HepG2 (cell line): ENCODE data around the gene LAPTM4A. TPM values are rescaled to one million over a fixed set of nuclear protein-coding genes. Genes with fewer than 3 reads are reported as not detected.

Experiments
- FOXA1 ChIP-seq, 2 experiments: fragments of 450-650 bp in 1 of 2; sonication (generic) in 1 of 2; formaldehyde crosslinking in 1 of 2; IDR thresholded peaks; 2 replicates each; pipeline versions ENCODE4 v1.4.0 to v1.6.1; 2016 to 2020; ENCODE audit warnings: missing genetic modification reagents in 1 of 2
- FOXA3 ChIP-seq: IDR thresholded peaks from 2 replicates; pipeline ENCODE4 v1.6.1; 2016; ENCODE audit warnings: missing genetic modification reagents, missing compliant biosample characterization
- GLI4 ChIP-seq: sonication (generic); formaldehyde crosslinking; IDR thresholded peaks from 2 replicates; pipeline ENCODE4 v1.5.1; 2020; ENCODE audit warnings: missing genetic modification reagents, mild to moderate bottlenecking, moderate library complexity, borderline replicate concordance
- HDAC2 ChIP-seq: sonication (generic); formaldehyde crosslinking; IDR thresholded peaks from 2 replicates; pipeline ENCODE4 v1.4.0; 2020; ENCODE audit warnings: missing genetic modification reagents
- HHEX ChIP-seq: IDR thresholded peaks from 2 replicates; pipeline ENCODE4 v1.6.1; 2016; ENCODE audit warnings: control low read depth
- RFXANK ChIP-seq: IDR thresholded peaks from 2 replicates; pipeline ENCODE4 v1.6.1; 2016
- SRSF4 ChIP-seq: fragments of 200-400 bp; formaldehyde crosslinking; IDR thresholded peaks from one replicate; pipeline ENCODE4 v1.6.1; 2018; ENCODE audit warnings: mild to moderate bottlenecking, low read depth, low read length, moderate library complexity; ENCODE audit not compliant: poor library complexity, severe bottlenecking
- UBTF ChIP-seq: sonication (generic); formaldehyde crosslinking; IDR thresholded peaks from 2 replicates; pipeline ENCODE4 v1.4.0; 2020; ENCODE audit warnings: mild to moderate bottlenecking, missing genetic modification reagents
- ZBTB46 ChIP-seq: sonication (generic); formaldehyde crosslinking; IDR thresholded peaks from 2 replicates; pipeline ENCODE4 v1.4.0; 2020; ENCODE audit warnings: mild to moderate bottlenecking, missing genetic modification reagents, borderline replicate concordance
- ZFP36L1 ChIP-seq: sonication (generic); formaldehyde crosslinking; IDR thresholded peaks from 2 replicates; pipeline ENCODE4 v1.8.0; 2022; ENCODE audit warnings: mild to moderate bottlenecking, missing genetic modification reagents, moderate library complexity
- ZFP62 ChIP-seq: sonication (generic); formaldehyde crosslinking; IDR thresholded peaks from 2 replicates; pipeline ENCODE4 v1.4.0; 2020; ENCODE audit warnings: missing genetic modification reagents
- ZNF10 ChIP-seq: sonication (generic); formaldehyde crosslinking; IDR thresholded peaks from 2 replicates; pipeline ENCODE4 v1.4.0; 2020; ENCODE audit warnings: mild to moderate bottlenecking, low read depth, missing genetic modification reagents, borderline replicate concordance
- ZNF430 ChIP-seq: sonication (generic); formaldehyde crosslinking; IDR thresholded peaks from 2 replicates; pipeline ENCODE4 v1.9.0; 2021; ENCODE audit warnings: mild to moderate bottlenecking, missing genetic modification reagents
- ZNF768 ChIP-seq: sonication (generic); formaldehyde crosslinking; IDR thresholded peaks from 2 replicates; pipeline ENCODE4 v1.4.0; 2020; ENCODE audit warnings: missing genetic modification reagents
- polyA plus RNA-seq, 8 experiments: library from polyadenylated mRNA; depleted of rRNA in 3 of 8; stranded (reverse) in 7 of 8; unstranded in 1 of 8; fragments of >200 nt; fragmentation: Illumina TruSeq in 4 of 8; extraction: Trizol in 4 of 8; gene quantifications; 2 replicates each; pipeline versions ENCODE4 v1.2.1 to v1.2.3, GENCODE V29; 2011 to 2016; ENCODE audit warnings: low read depth in 4 of 8, missing spikeins in 1 of 8, mixed read lengths in 1 of 8; ENCODE audit not compliant: insufficient read depth in 1 of 8
- total RNA-seq, 5 experiments: library from RNA; depleted of rRNA; stranded (reverse); fragments of >200 nt; fragmentation: Illumina TruSeq; extraction: Trizol; gene quantifications; 2 replicates each; pipeline ENCODE4 v1.2.3, GENCODE V29; 2016; ENCODE audit warnings: low read depth in 1 of 5
- TF ChIP-seq, protein P1 (sequence below): sonication (generic); formaldehyde crosslinking; IDR thresholded peaks from 2 replicates; pipeline ENCODE4 v1.4.0; 2020; ENCODE audit warnings: missing genetic modification reagents, borderline replicate concordance
- TF ChIP-seq, protein P2 (sequence below): sonication (generic); formaldehyde crosslinking; IDR thresholded peaks from 2 replicates; pipeline ENCODE4 v1.5.1; 2020; ENCODE audit warnings: mild to moderate bottlenecking, missing genetic modification reagents, moderate library complexity
- TF ChIP-seq, protein P3 (sequence below): sonication (generic); formaldehyde crosslinking; IDR thresholded peaks from 2 replicates; pipeline ENCODE4 v1.9.0; 2021; ENCODE audit warnings: missing genetic modification reagents, mild to moderate bottlenecking, borderline replicate concordance

Gene LAPTM4A
- total and polyA plus RNA-seq, 2 of the 13 experiments (the other 11 are each of a cell fraction or from before 2014, with no cell fraction given) = 116 to 558 TPM

GRCh38 chr2:20080839-20081415 lies 29.5 kb upstream of the LAPTM4A start (continued):
- TF ChIP-seq, protein P1, sequence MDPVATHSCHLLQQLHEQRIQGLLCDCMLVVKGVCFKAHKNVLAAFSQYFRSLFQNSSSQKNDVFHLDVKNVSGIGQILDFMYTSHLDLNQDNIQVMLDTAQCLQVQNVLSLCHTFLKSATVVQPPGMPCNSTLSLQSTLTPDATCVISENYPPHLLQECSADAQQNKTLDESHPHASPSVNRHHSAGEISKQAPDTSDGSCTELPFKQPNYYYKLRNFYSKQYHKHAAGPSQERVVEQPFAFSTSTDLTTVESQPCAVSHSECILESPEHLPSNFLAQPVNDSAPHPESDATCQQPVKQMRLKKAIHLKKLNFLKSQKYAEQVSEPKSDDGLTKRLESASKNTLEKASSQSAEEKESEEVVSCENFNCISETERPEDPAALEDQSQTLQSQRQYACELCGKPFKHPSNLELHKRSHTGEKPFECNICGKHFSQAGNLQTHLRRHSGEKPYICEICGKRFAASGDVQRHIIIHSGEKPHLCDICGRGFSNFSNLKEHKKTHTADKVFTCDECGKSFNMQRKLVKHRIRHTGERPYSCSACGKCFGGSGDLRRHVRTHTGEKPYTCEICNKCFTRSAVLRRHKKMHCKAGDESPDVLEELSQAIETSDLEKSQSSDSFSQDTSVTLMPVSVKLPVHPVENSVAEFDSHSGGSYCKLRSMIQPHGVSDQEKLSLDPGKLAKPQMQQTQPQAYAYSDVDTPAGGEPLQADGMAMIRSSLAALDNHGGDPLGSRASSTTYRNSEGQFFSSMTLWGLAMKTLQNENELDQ (CRISPR knock-in tag) = no peak
- TF ChIP-seq FOXA3 (no peak), ZFP62 (CRISPR knock-in tag) (no peak), HHEX (CRISPR knock-in tag) (no peak), FOXA1 (IDR thresholded peaks at IDR 0.05) (no peak), FOXA1 (CRISPR knock-in tag; IDR thresholded peaks at IDR 0.05) (no peak), ZNF430 (CRISPR knock-in tag) (no peak), ZNF768 (CRISPR knock-in tag) (peak; percentile 41; the same call in 1 of the 2 replicates), ZFP36L1 (CRISPR knock-in tag) (no peak), RFXANK (CRISPR knock-in tag) (no peak), UBTF (CRISPR knock-in tag) (peak; percentile 19; the same call in 1 of the 2 replicates), ZBTB46 (CRISPR knock-in tag) (no peak), SRSF4 (no peak), HDAC2 (CRISPR knock-in tag) (0 out of 2 replicates have a peak, but pooled peaks have one; percentile 19), GLI4 (no peak), ZNF10 (CRISPR knock-in tag) (no peak)
- TF ChIP-seq, protein P2, sequence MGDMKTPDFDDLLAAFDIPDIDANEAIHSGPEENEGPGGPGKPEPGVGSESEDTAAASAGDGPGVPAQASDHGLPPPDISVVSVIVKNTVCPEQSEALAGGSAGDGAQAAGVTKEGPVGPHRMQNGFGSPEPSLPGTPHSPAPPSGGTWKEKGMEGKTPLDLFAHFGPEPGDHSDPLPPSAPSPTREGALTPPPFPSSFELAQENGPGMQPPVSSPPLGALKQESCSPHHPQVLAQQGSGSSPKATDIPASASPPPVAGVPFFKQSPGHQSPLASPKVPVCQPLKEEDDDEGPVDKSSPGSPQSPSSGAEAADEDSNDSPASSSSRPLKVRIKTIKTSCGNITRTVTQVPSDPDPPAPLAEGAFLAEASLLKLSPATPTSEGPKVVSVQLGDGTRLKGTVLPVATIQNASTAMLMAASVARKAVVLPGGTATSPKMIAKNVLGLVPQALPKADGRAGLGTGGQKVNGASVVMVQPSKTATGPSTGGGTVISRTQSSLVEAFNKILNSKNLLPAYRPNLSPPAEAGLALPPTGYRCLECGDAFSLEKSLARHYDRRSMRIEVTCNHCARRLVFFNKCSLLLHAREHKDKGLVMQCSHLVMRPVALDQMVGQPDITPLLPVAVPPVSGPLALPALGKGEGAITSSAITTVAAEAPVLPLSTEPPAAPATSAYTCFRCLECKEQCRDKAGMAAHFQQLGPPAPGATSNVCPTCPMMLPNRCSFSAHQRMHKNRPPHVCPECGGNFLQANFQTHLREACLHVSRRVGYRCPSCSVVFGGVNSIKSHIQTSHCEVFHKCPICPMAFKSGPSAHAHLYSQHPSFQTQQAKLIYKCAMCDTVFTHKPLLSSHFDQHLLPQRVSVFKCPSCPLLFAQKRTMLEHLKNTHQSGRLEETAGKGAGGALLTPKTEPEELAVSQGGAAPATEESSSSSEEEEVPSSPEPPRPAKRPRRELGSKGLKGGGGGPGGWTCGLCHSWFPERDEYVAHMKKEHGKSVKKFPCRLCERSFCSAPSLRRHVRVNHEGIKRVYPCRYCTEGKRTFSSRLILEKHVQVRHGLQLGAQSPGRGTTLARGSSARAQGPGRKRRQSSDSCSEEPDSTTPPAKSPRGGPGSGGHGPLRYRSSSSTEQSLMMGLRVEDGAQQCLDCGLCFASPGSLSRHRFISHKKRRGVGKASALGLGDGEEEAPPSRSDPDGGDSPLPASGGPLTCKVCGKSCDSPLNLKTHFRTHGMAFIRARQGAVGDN = peak; percentile 62
- TF ChIP-seq, protein P3, sequence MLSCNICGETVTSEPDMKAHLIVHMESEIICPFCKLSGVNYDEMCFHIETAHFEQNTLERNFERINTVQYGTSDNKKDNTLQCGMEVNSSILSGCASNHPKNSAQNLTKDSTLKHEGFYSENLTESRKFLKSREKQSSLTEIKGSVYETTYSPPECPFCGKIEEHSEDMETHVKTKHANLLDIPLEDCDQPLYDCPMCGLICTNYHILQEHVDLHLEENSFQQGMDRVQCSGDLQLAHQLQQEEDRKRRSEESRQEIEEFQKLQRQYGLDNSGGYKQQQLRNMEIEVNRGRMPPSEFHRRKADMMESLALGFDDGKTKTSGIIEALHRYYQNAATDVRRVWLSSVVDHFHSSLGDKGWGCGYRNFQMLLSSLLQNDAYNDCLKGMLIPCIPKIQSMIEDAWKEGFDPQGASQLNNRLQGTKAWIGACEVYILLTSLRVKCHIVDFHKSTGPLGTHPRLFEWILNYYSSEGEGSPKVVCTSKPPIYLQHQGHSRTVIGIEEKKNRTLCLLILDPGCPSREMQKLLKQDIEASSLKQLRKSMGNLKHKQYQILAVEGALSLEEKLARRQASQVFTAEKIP (CRISPR knock-in tag) = no peak
